ENCODE results near the gene SUMO1.

Gene SUMO1

DNA sequence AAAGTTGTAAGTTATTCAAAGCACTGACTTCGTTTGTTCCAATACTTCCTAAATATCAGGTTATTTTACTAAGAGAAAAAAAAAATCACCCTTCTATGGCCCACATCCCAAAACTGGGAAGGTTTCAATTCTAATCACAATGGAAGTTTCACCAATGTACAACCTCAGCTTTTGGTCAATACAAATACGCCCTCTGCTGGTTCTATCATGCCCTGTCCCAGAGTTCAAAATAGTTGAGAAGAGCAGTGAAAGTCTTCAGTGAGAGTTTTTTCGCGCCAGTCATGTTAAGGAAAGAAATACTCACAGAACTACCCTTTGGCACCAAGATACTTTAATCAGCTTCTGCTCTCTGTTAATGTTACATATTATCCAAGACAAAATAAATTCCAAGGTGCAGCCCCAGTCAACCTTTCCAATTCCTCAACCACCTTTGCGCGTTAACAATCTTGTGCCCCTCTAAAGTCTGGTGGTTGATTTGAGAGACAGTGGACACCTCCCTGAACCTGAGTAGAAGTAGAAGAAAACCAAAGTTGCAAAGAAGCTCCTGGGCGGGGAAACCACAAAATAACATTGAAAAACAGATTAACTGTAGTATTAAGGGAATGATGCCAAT, 59.9 kb downstream of the SUMO1 start:
- no peak overlapping the region for H3K4me3 ChIP-seq (ENCODE audit: low read length)
- DNase-seq (ENCODE audit: low read depth), result peak; percentile 65
- TF ChIP-seq CTCF (IDR thresholded peaks at IDR 0.05; ENCODE audit: insufficient read depth, low read depth, low read length, missing control alignments), result peak; percentile 86

DNA sequence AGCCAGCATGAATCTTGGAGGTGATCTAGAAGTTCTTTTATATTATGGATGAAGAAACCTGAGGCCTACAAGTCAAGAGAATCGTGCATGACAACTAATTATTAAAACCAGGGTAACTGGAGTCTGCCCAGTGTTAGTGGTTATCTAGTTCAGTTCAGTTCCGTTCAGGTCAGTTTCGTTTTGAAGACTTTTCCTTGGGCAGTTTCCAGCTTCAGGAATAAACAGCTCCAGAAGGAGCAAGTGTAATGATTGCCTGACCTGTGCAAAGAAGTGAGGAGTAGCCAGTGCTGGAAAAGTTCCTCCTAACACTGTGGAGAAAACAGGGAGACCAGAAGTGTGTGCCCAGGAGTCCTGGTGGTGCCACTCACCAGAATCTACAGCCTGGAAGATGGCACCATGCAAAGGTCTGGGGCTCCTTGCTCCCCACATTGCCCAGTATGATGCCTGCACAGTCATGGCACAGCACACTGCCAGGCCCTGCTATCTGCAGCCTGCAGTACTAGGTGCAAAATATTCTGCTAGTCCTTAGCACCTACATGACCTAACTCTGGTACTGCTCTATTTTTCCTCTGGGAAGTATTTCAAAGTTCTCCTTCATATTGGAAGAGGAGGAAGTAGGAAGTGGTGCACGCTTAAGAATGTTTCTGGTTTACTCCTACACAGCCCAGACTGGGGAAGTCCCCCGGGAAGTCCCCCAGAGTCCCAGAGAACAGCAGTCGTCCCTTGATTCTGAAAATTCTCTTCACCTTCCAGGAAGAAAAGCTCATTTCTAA, 65.8 kb downstream of the SUMO1 start:
- DNase-seq (ENCODE audit: low read depth), result no peak
- no peak for TF ChIP-seq CTCF (IDR thresholded peaks at IDR 0.05; ENCODE audit: insufficient read depth, low read depth, low read length, missing control alignments)
- H3K4me3 ChIP-seq (ENCODE audit: low read length), result no peak overlapping the region

- H3K4me3 ChIP-seq (ENCODE audit: low read length), result no peak overlapping the region
- TF ChIP-seq CTCF (IDR thresholded peaks at IDR 0.05; ENCODE audit: insufficient read depth, low read depth, low read length, missing control alignments), result no peak
- no peak for DNase-seq (ENCODE audit: low read depth)
These were observed 67.1 kb downstream of the SUMO1 start for GRCh38 chr2:202171241-202171825.

- DNase-seq (ENCODE audit: low read depth), result no peak
- H3K4me3 ChIP-seq (ENCODE audit: low read length), result no peak overlapping the region
- TF ChIP-seq CTCF (IDR thresholded peaks at IDR 0.05; ENCODE audit: insufficient read depth, low read depth, low read length, missing control alignments), result no peak
These were observed 68.5 kb downstream of the SUMO1 start for GRCh38 chr2:202169832-202170424.

- DNase-seq (ENCODE audit: low read depth), result no peak
- H3K4me3 ChIP-seq (ENCODE audit: low read length), result no peak overlapping the region
- no peak for TF ChIP-seq CTCF (IDR thresholded peaks at IDR 0.05; ENCODE audit: insufficient read depth, low read depth, low read length, missing control alignments)
These were observed 69.3 kb downstream of the SUMO1 start for GRCh38 chr2:202169131-202169530.

- H3K4me3 ChIP-seq (ENCODE audit: low read length), result no peak overlapping the region
- TF ChIP-seq CTCF (IDR thresholded peaks at IDR 0.05; ENCODE audit: insufficient read depth, low read depth, low read length, missing control alignments), result no peak
- no peak for DNase-seq (ENCODE audit: low read depth)
These were observed 72.5 kb downstream of the SUMO1 start for GRCh38 chr2:202165945-202166344.

Measured in epithelial cell of esophagus (primary cell).